ENCODE measurements around the gene PYGB. TPM values are rescaled to one million over a fixed set of nuclear protein-coding genes. Genes with fewer than 3 reads are reported as not detected.

The PYGB gene
- total RNA-seq, 1 donor from 2014 or later, result 167 TPM

DNA sequence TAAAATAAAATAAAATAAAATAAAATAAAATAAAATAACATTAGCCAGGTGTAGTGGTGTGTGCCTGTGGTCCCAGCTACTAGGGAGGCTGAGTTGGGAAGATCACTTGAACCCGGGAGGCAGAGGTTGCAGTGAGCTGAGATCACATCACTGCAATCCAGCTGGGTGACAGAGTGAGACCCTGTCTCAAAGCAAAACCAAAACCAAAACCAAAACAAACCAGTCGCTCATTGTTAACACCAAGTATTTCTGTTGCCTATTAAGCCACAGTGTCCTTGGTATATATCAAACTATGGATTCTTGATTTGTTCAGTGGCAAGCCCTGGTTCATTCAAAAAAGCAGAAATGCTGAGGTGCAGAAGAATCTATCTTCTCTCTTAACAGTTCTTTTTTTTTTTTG, 65.7 kb downstream of the PYGB start:
- Histone ChIP-seq H3K36me3 (ENCODE audit: control insufficient read depth, insufficient read depth, low read length) (no peaks in the 10 kb centered on the region), H3K27me3 (ENCODE audit: control insufficient read depth, insufficient read depth, low read length) (no peaks in the 10 kb centered on the region), H3K4me3 (ENCODE audit: low read depth, low read length) (no peak overlapping the region)
- no peak for DNase-seq (ENCODE audit: low read depth)
- no peak for TF ChIP-seq CTCF (IDR thresholded peaks at IDR 0.05; ENCODE audit: insufficient read depth, low read length, poor library complexity, severe bottlenecking)

DNA sequence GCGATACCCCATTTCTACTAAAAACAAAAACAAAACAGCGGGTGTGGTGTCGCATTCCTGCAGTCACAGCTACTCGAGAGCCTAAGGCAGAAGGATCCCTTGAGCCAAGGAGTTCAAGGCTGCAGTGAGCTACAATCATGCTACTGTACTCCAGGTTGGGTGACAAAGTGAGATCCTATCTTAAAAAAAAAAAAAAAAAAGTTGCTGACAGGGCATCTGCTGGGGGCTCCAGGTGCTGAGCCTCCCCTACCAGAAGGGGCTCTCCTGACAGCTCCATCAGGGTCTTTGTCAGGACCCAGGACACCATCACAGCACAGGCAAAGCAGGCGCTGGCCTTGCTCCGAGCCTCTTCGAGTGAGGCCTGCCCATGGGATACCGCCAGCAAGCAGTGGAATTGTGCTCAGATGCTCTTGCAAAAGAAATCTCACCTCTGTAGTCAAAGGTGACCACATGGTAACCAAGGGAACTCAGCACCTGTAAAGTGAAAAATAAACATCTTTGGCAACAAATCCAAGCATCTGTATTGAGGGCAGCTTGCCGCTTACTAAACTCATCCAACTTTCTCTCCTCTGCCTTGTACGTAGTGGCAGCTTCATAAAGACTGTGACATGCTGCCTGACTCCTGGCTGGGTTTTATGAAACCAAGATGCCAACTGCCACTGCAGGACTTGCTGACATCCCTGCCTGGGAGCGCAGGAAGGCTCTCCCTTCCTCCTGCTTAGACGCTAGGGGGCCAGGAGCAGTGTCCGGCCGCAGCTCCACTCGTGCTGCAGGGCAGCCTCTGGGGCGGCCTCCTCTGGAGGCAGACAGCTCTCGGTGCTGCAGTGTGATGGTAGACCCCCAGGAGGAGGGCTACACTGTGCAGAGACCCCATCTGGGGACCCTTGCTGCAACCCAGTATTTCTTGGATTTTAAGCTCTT, 66.9 kb downstream of the PYGB start:
- H3K36me3 ChIP-seq (ENCODE audit: control insufficient read depth, insufficient read depth, low read length), result no peaks in the 10 kb centered on the region
- TF ChIP-seq CTCF (IDR thresholded peaks at IDR 0.05; ENCODE audit: insufficient read depth, low read length, poor library complexity, severe bottlenecking), result no peak
- H3K27me3 ChIP-seq (ENCODE audit: control insufficient read depth, insufficient read depth, low read length), result no peaks in the 10 kb centered on the region
- no peak overlapping the region for H3K4me3 ChIP-seq (ENCODE audit: low read depth, low read length)
- DNase-seq (ENCODE audit: low read depth), result no peak

GRCh38 chr20:25315418-25316210, 67.7 kb downstream of the PYGB start:
- H3K36me3 ChIP-seq (ENCODE audit: control insufficient read depth, insufficient read depth, low read length), result no peaks in the 10 kb centered on the region
- H3K27me3 ChIP-seq (ENCODE audit: control insufficient read depth, insufficient read depth, low read length), result no peaks in the 10 kb centered on the region
- TF ChIP-seq CTCF (IDR thresholded peaks at IDR 0.05; ENCODE audit: insufficient read depth, low read length, poor library complexity, severe bottlenecking), result no peak
- H3K4me3 ChIP-seq (ENCODE audit: low read depth, low read length), result no peak overlapping the region
- DNase-seq (ENCODE audit: low read depth), result no peak

DNA sequence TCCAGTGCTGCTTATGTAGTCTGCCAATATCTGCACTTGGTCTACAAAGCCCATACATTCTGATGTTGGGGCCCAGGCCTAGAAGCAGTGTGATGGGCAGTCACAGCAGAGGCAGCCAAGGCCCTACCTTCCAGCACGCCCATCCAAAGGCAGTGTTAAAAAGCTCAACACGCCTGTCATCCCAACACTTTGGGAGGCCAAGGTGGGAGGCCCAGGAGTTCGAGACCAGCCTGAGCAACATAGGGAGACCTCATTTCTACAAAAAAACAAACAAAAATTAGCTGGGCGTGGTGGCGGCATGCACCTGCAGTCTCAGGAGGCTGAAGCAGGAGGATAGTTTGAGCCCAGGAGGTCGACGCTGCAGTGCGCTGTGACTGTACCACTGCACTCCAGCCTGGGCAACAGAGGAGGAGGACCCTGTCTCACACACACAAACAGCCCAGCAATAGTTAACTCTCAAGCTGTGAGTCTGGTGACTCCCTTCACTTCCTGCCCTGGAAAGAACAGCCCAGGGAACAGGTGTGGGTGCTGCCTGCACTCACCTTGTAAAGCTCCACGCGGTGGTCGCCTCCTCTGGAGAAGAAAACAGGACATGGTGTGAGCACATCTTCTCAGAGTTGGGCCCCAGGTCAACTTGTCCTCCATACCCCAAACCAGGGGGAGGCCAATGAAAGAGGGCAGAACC, 68.8 kb downstream of the PYGB start:
- TF ChIP-seq CTCF (IDR thresholded peaks at IDR 0.05; ENCODE audit: insufficient read depth, low read length, poor library complexity, severe bottlenecking), result no peak
- Histone ChIP-seq H3K36me3 (ENCODE audit: control insufficient read depth, insufficient read depth, low read length) (no peaks in the 10 kb centered on the region), H3K4me3 (ENCODE audit: low read depth, low read length) (no peak overlapping the region), H3K27me3 (ENCODE audit: control insufficient read depth, insufficient read depth, low read length) (no peaks in the 10 kb centered on the region)
- no peak for DNase-seq (ENCODE audit: low read depth)

GRCh38 chr20:25317351-25318075, 69.6 kb downstream of the PYGB start:
- H3K4me3 ChIP-seq (ENCODE audit: low read depth, low read length), result no peak overlapping the region
- H3K27me3 ChIP-seq (ENCODE audit: control insufficient read depth, insufficient read depth, low read length), result no peaks in the 10 kb centered on the region
- no peaks in the 10 kb centered on the region for H3K36me3 ChIP-seq (ENCODE audit: control insufficient read depth, insufficient read depth, low read length)
- TF ChIP-seq CTCF (IDR thresholded peaks at IDR 0.05; ENCODE audit: insufficient read depth, low read length, poor library complexity, severe bottlenecking), result no peak
- no peak for DNase-seq (ENCODE audit: low read depth)
